Measurements from ENCODE around the gene PLEKHA5.

Gene PLEKHA5

GRCh38 chr12:19312637-19313036 lies 183.1 kb downstream of the PLEKHA5 start:
- Histone ChIP-seq H4K8ac (ENCODE audit: low read length) (no peak overlapping the region), H2BK120ac (ENCODE audit: low read depth, low read length) (no peak overlapping the region), H3K4me3 (ENCODE audit: insufficient read depth in 1 of 2, low read depth in 1 of 2, low read length in 2 of 2) (no peak overlapping the region), H3K36me3 (ENCODE audit: control insufficient read depth in 1 of 2, insufficient read depth in 2 of 2, low read depth in 1 of 2, low read length in 2 of 2) (peaks cover 3 to 8% of the 10 kb centered on the region in 2 experiments), H2AFZ (ENCODE audit: low read depth, low read length) (no peak overlapping the region), H2BK15ac (ENCODE audit: low read depth, poor library complexity, severe bottlenecking) (no peak overlapping the region), H3K27me3 (ENCODE audit: control insufficient read depth in 1 of 2, insufficient read depth in 1 of 2, low read length in 2 of 2) (no peaks in the 10 kb centered on the region), H3K23ac (ENCODE audit: low read length in 2 of 2) (no peak overlapping the region), H3K79me1 (replicated peaks; ENCODE audit: low read length, poor library complexity, severe bottlenecking) (peaks cover 6% of the 10 kb centered on the region), H3K18ac (ENCODE audit: low read depth in 1 of 2, low read length in 2 of 2) (no peak overlapping the region), H3K27ac (ENCODE audit: low read length, poor library complexity, severe bottlenecking) (no peak overlapping the region), H4K91ac (ENCODE audit: low read length) (no peak overlapping the region), H3K4ac (ENCODE audit: low read depth in 1 of 2, low read length in 2 of 2) (no peak overlapping the region), H3K4me1 (ENCODE audit: control insufficient read depth, insufficient read depth, low read depth, low read length) (no peaks in the 10 kb centered on the region), H2BK12ac (ENCODE audit: low read length in 2 of 2) (no peak overlapping the region), H3K9ac (ENCODE audit: low read length) (no peak overlapping the region), H2BK5ac (ENCODE audit: low read depth, low read length, poor library complexity, severe bottlenecking) (no peak overlapping the region), H2AK5ac (ENCODE audit: low read length, severe bottlenecking) (no peak overlapping the region), H3K9me3 (ENCODE audit: control insufficient read depth, low read length) (no peaks in the 10 kb centered on the region), H3K4me2 (ENCODE audit: low read length, poor library complexity, severe bottlenecking) (no peak overlapping the region), H3K14ac (ENCODE audit: low read length in 2 of 2) (no peak overlapping the region)
- WGBS: 100% methylated on average over 2 of the region's 2 CpGs
- DNase-seq: no peak

- no peak overlapping the region for H3K4me2 ChIP-seq (ENCODE audit: low read length, poor library complexity, severe bottlenecking)
- no peak overlapping the region for H3K27ac ChIP-seq (ENCODE audit: low read length, poor library complexity, severe bottlenecking)
- H2BK12ac ChIP-seq (ENCODE audit: low read length in 2 of 2): no peak overlapping the region
- H3K27me3 ChIP-seq (ENCODE audit: control insufficient read depth in 1 of 2, insufficient read depth in 1 of 2, low read length in 2 of 2): no peaks in the 10 kb centered on the region
- H3K9ac ChIP-seq (ENCODE audit: low read length): peak overlapping the region; percentile 45
- no peak overlapping the region for H4K8ac ChIP-seq (ENCODE audit: low read length)
- no peak overlapping the region for H2BK120ac ChIP-seq (ENCODE audit: low read depth, low read length)
- no peaks in the 10 kb centered on the region for H3K9me3 ChIP-seq (ENCODE audit: control insufficient read depth, low read length)
- H3K36me3 ChIP-seq (ENCODE audit: control insufficient read depth in 1 of 2, insufficient read depth in 2 of 2, low read depth in 1 of 2, low read length in 2 of 2): peaks cover 0 to 7% of the 10 kb centered on the region in 2 experiments
- no peak overlapping the region for H3K4ac ChIP-seq (ENCODE audit: low read depth in 1 of 2, low read length in 2 of 2)
- no peak overlapping the region for H3K4me3 ChIP-seq (ENCODE audit: insufficient read depth in 1 of 2, low read depth in 1 of 2, low read length in 2 of 2)
- H3K18ac ChIP-seq (ENCODE audit: low read depth in 1 of 2, low read length in 2 of 2): no peak overlapping the region
- no peaks in the 10 kb centered on the region for H3K4me1 ChIP-seq (ENCODE audit: control insufficient read depth, insufficient read depth, low read depth, low read length)
- DNase-seq: peak; percentile 48
- peaks cover 5% of the 10 kb centered on the region for H3K79me1 ChIP-seq (replicated peaks; ENCODE audit: low read length, poor library complexity, severe bottlenecking)
- H2AK5ac ChIP-seq (ENCODE audit: low read length, severe bottlenecking): no peak overlapping the region
- H3K23ac ChIP-seq (ENCODE audit: low read length in 2 of 2): no peak overlapping the region
- H2BK15ac ChIP-seq (ENCODE audit: low read depth, poor library complexity, severe bottlenecking): no peak overlapping the region
- H2AFZ ChIP-seq (ENCODE audit: low read depth, low read length): no peak overlapping the region
- H2BK5ac ChIP-seq (ENCODE audit: low read depth, low read length, poor library complexity, severe bottlenecking): no peak overlapping the region
- WGBS: 100% methylated on average over 1 of the region's 2 CpGs
- H4K91ac ChIP-seq (ENCODE audit: low read length): no peak overlapping the region
- H3K14ac ChIP-seq (ENCODE audit: low read length in 2 of 2): no peak overlapping the region
Measured at GRCh38 chr12:19316425-19316824, 186.9 kb downstream of the PLEKHA5 start.

- no peak overlapping the region for H3K23ac ChIP-seq (ENCODE audit: low read length in 2 of 2)
- no peak overlapping the region for H3K18ac ChIP-seq (ENCODE audit: low read depth in 1 of 2, low read length in 2 of 2)
- no peaks in the 10 kb centered on the region for H3K9me3 ChIP-seq (ENCODE audit: control insufficient read depth, low read length)
- no peak overlapping the region for H2AK5ac ChIP-seq (ENCODE audit: low read length, severe bottlenecking)
- no peak overlapping the region for H2BK12ac ChIP-seq (ENCODE audit: low read length in 2 of 2)
- H3K14ac ChIP-seq (ENCODE audit: low read length in 2 of 2): no peak overlapping the region
- no peak overlapping the region for H3K4ac ChIP-seq (ENCODE audit: low read depth in 1 of 2, low read length in 2 of 2)
- no peak overlapping the region for H2BK5ac ChIP-seq (ENCODE audit: low read depth, low read length, poor library complexity, severe bottlenecking)
- DNase-seq: no peak
- no peak overlapping the region for H2BK120ac ChIP-seq (ENCODE audit: low read depth, low read length)
- no peaks in the 10 kb centered on the region for H3K27me3 ChIP-seq (ENCODE audit: control insufficient read depth in 1 of 2, insufficient read depth in 1 of 2, low read length in 2 of 2)
- H3K4me2 ChIP-seq (ENCODE audit: low read length, poor library complexity, severe bottlenecking): no peak overlapping the region
- no peak overlapping the region for H3K4me3 ChIP-seq (ENCODE audit: insufficient read depth in 1 of 2, low read depth in 1 of 2, low read length in 2 of 2)
- H3K9ac ChIP-seq (ENCODE audit: low read length): no peak overlapping the region
- WGBS: 100% methylated on average over 3 of the region's 5 CpGs
- peaks cover 8 to 53% of the 10 kb centered on the region in 2 experiments for H3K36me3 ChIP-seq (ENCODE audit: control insufficient read depth in 1 of 2, insufficient read depth in 2 of 2, low read depth in 1 of 2, low read length in 2 of 2)
- H3K79me1 ChIP-seq (replicated peaks; ENCODE audit: low read length, poor library complexity, severe bottlenecking): peaks cover 4% of the 10 kb centered on the region
- H2AFZ ChIP-seq (ENCODE audit: low read depth, low read length): no peak overlapping the region
- no peak overlapping the region for H4K91ac ChIP-seq (ENCODE audit: low read length)
- no peaks in the 10 kb centered on the region for H3K4me1 ChIP-seq (ENCODE audit: control insufficient read depth, insufficient read depth, low read depth, low read length)
- H2BK15ac ChIP-seq (ENCODE audit: low read depth, poor library complexity, severe bottlenecking): no peak overlapping the region
- H3K27ac ChIP-seq (ENCODE audit: low read length, poor library complexity, severe bottlenecking): no peak overlapping the region
- H4K8ac ChIP-seq (ENCODE audit: low read length): no peak overlapping the region
Measured at GRCh38 chr12:19322376-19322775, 192.8 kb downstream of the PLEKHA5 start.

- Histone ChIP-seq H2BK15ac (ENCODE audit: low read depth, poor library complexity, severe bottlenecking) (no peak overlapping the region), H3K9ac (ENCODE audit: low read length) (no peak overlapping the region), H3K4ac (ENCODE audit: low read depth in 1 of 2, low read length in 2 of 2) (no peak overlapping the region), H3K14ac (ENCODE audit: low read length in 2 of 2) (no peak overlapping the region), H3K18ac (ENCODE audit: low read depth in 1 of 2, low read length in 2 of 2) (no peak overlapping the region), H2BK12ac (ENCODE audit: low read length in 2 of 2) (no peak overlapping the region), H3K9me3 (ENCODE audit: control insufficient read depth, low read length) (no peaks in the 10 kb centered on the region), H2BK120ac (ENCODE audit: low read depth, low read length) (no peak overlapping the region), H3K27ac (ENCODE audit: low read length, poor library complexity, severe bottlenecking) (no peak overlapping the region), H3K36me3 (ENCODE audit: control insufficient read depth in 1 of 2, insufficient read depth in 2 of 2, low read depth in 1 of 2, low read length in 2 of 2) (peaks cover 8 to 53% of the 10 kb centered on the region in 2 experiments), H4K8ac (ENCODE audit: low read length) (no peak overlapping the region), H3K23ac (ENCODE audit: low read length in 2 of 2) (no peak overlapping the region), H3K79me1 (replicated peaks; ENCODE audit: low read length, poor library complexity, severe bottlenecking) (peaks cover 5% of the 10 kb centered on the region), H2BK5ac (ENCODE audit: low read depth, low read length, poor library complexity, severe bottlenecking) (no peak overlapping the region), H3K4me2 (ENCODE audit: low read length, poor library complexity, severe bottlenecking) (no peak overlapping the region), H4K91ac (ENCODE audit: low read length) (no peak overlapping the region), H2AFZ (ENCODE audit: low read depth, low read length) (no peak overlapping the region), H2AK5ac (ENCODE audit: low read length, severe bottlenecking) (no peak overlapping the region), H3K4me1 (ENCODE audit: control insufficient read depth, insufficient read depth, low read depth, low read length) (no peaks in the 10 kb centered on the region), H3K27me3 (ENCODE audit: control insufficient read depth in 1 of 2, insufficient read depth in 1 of 2, low read length in 2 of 2) (no peaks in the 10 kb centered on the region), H3K4me3 (ENCODE audit: insufficient read depth in 1 of 2, low read depth in 1 of 2, low read length in 2 of 2) (no peak overlapping the region)
- no CpG with 5 or more reads among the region's 2 CpGs for WGBS
- peak; percentile 36 for DNase-seq
Measured at GRCh38 chr12:19323805-19324204, 194.3 kb downstream of the PLEKHA5 start.

Measured in mesenchymal stem cell (in vitro differentiated cells and primary cell).